Nephron (organoid): ENCODE data around the gene ADARB2.

Source experiments
- H3K27ac Mint-ChIP-seq, 3 experiments: 2 replicates each; pipeline ENCODE4 v1.8.0; 2020; ENCODE audit warnings: mixed read lengths in 3 of 3, mild to moderate bottlenecking in 2 of 3, moderate library complexity in 1 of 3
- H3K27me3 Mint-ChIP-seq: 2 replicates; pipeline ENCODE4 v1.8.0; 2021; ENCODE audit warnings: low read depth, mild to moderate bottlenecking, moderate library complexity, mixed read lengths
- H3K36me3 Mint-ChIP-seq: 2 replicates; pipeline ENCODE4 v1.8.0; 2020; ENCODE audit warnings: low read depth, mixed read lengths
- H3K4me1 Mint-ChIP-seq: 2 replicates; pipeline ENCODE4 v1.8.0; 2020; ENCODE audit warnings: mixed read lengths
- H3K4me3 Mint-ChIP-seq, 3 experiments: 2 replicates each; pipeline ENCODE4 v1.8.0; 2020; ENCODE audit warnings: mild to moderate bottlenecking in 3 of 3, mixed read lengths in 3 of 3, moderate library complexity in 2 of 3
- H3K9me3 Mint-ChIP-seq: 2 replicates; pipeline ENCODE4 v1.8.0; 2020; ENCODE audit warnings: mixed read lengths
- CTCF ChIP-seq, 3 experiments: fragments of 200-600 bp; sonication (generic); IDR thresholded peaks; one replicate each; pipeline ENCODE4 v1.5.0; 2021; ENCODE audit warnings: antibody characterized with exemption in 3 of 3; ENCODE audit not compliant: unreplicated experiment in 3 of 3

ADARB2 gene

GRCh38 chr10:1185911-1186682 lies 551.2 kb downstream of the ADARB2 start:
- Mint-ChIP-seq H3K36me3 (no peaks in the 10 kb centered on the region), H3K27me3 (peaks cover 33% of the 10 kb centered on the region), H3K4me1 (peaks cover 10% of the 10 kb centered on the region), H3K9me3 (no peaks in the 10 kb centered on the region), H3K27ac (no peak overlapping the region), H3K4me3 (no peak overlapping the region)
- no peak for TF ChIP-seq CTCF (IDR thresholded peaks at IDR 0.05; ENCODE audit: unreplicated experiment in 3 of 3)

- Mint-ChIP-seq H3K36me3 (no peaks in the 10 kb centered on the region), H3K27me3 (peaks cover 32% of the 10 kb centered on the region), H3K4me1 (peaks cover 18% of the 10 kb centered on the region), H3K27ac (no peak overlapping the region), H3K9me3 (no peaks in the 10 kb centered on the region), H3K4me3 (no peak overlapping the region)
- no peak for TF ChIP-seq CTCF (IDR thresholded peaks at IDR 0.05; ENCODE audit: unreplicated experiment in 3 of 3)
Observed at GRCh38 chr10:1184541-1185430, 552.5 kb downstream of the ADARB2 start.

GRCh38 chr10:1183701-1184100 lies 553.6 kb downstream of the ADARB2 start:
- H3K27ac Mint-ChIP-seq: no peak overlapping the region
- no peak for TF ChIP-seq CTCF (IDR thresholded peaks at IDR 0.05; ENCODE audit: unreplicated experiment in 3 of 3)

GRCh38 chr10:1183033-1183396 lies 554.3 kb downstream of the ADARB2 start:
- Mint-ChIP-seq H3K4me1 (peaks cover 21% of the 10 kb centered on the region), H3K4me3 (no peak overlapping the region), H3K9me3 (no peaks in the 10 kb centered on the region), H3K27ac (no peak overlapping the region), H3K36me3 (no peaks in the 10 kb centered on the region), H3K27me3 (peaks cover 36% of the 10 kb centered on the region)
- TF ChIP-seq CTCF (IDR thresholded peaks at IDR 0.05; ENCODE audit: unreplicated experiment in 3 of 3): no peak

More at GRCh38 chr10:1183701-1184100, 553.6 kb downstream of the ADARB2 start:
- H3K27me3 Mint-ChIP-seq: peaks cover 40% of the 10 kb centered on the region
- peaks cover 21% of the 10 kb centered on the region for H3K4me1 Mint-ChIP-seq
- H3K9me3 Mint-ChIP-seq: no peaks in the 10 kb centered on the region
- no peaks in the 10 kb centered on the region for H3K36me3 Mint-ChIP-seq
- no peak overlapping the region for H3K4me3 Mint-ChIP-seq

- H3K4me1 Mint-ChIP-seq: peaks cover 21% of the 10 kb centered on the region
- H3K27ac Mint-ChIP-seq: no peak overlapping the region
- H3K27me3 Mint-ChIP-seq: peaks cover 33% of the 10 kb centered on the region
- no peaks in the 10 kb centered on the region for H3K36me3 Mint-ChIP-seq
- no peak for TF ChIP-seq CTCF (IDR thresholded peaks at IDR 0.05; ENCODE audit: unreplicated experiment in 3 of 3)
- H3K4me3 Mint-ChIP-seq: no peak overlapping the region
- no peaks in the 10 kb centered on the region for H3K9me3 Mint-ChIP-seq
Observed at GRCh38 chr10:1182280-1183032, 554.9 kb downstream of the ADARB2 start.
